NCI-H1694 treated with DMSO at 0.1 percent for 48 hours (cell line): ENCODE measurements around the gene HLA-DMB.
A peak's percentile ranks its signal among the peaks of the same experiment; 100 is the strongest.

Source experiments
- DNase-seq: peaks from one replicate; lab custom pipeline; 2025; lab: John Stamatoyannopoulos, UW

HLA-DMB gene

GRCh38 chr6:32940656-32941213, at the start of gene HLA-DMB:
TSS of gene HLA-DMB (minus strand) at chr6:32941028. CDS start at chr6:32940807, 221 bp downstream.
- peak; percentile 75 for DNase-seq

DNA sequence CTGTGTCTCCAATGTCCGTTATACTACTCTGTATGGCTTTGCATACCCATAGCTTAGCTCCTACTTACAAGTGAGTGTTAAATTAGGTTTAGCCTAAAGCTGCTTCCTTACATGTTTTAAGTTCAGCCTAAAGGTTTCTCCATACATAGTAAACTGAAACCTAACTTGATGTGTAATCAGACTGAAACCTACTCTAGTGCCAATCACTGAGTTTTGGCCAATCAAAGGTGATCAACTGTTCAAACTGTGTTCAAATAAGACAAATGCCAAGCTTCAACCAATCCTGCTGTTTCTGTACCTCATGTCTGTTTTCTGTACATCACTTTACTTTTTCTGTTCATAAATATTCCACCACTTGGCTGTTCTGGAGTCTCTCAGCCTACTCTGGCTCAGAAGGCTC, 48.5 kb upstream of the HLA-DMB start:
- no peak for DNase-seq

DNA sequence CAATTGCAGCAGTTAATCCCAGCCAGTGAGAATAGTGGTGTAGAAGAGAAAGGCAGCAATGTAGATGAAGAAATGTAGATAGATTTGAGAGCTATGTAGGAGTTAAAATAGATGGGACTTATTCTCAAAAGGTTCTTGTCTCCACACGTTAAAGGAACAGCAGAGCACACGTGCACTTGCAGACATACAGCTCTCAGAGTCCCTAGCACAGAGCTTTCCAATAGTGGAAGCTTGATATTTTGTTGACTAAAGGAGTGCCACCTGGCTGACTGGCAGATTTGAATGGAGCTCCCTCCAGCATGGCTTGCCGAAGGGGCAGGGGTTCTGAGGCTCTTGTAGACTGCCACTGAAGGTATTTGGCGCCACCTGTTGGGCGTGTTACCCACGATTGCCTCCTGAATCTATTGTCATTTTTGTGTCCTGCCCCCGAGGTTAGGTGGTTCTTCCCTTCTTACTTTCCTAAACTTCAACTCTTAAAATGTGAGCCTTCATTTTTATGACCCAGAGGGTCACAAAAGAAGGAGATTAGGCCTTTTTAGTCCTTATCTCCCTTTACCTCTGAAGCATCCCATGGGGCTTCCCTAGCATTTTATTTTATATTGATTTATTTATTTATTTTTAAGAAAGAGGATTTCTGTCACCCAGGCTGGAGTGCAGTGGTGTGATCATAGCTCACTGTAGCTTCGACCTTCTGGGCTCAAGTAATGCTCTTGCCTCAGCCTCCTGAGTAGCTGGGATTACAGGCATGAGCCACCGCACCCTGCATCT, 44.0 kb upstream of the HLA-DMB start:
- peak; percentile 87 for DNase-seq

- no peak for DNase-seq
Observed at GRCh38 chr6:32983964-32984621, 43.3 kb upstream of the HLA-DMB start.

DNA sequence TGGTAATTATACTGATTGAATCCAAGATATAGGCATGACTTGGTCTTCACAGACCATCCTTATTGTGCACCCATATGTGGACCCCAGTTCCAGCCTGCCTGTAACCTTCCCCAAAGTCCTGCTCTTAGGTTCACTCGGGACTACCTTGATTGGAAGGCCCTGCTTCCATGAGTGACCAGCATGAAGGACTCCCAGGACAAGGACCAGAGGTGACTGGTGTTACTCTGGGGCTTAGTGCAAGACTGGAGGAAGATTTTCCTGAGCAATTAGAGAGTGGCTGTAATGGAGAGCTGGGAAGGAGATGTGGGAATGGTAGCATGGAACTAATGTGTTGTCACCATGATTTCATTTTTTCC, 42.6 kb upstream of the HLA-DMB start:
- DNase-seq, result no peak

GRCh38 chr6:32982702-32983492, 42.1 kb upstream of the HLA-DMB start:
- no peak for DNase-seq

GRCh38 chr6:32982084-32982701, 41.4 kb upstream of the HLA-DMB start:
- DNase-seq, result no peak

GRCh38 chr6:32980488-32981038, 39.7 kb upstream of the HLA-DMB start:
- no peak for DNase-seq

GRCh38 chr6:32979720-32980487, 39.1 kb upstream of the HLA-DMB start:
- no peak for DNase-seq

DNA sequence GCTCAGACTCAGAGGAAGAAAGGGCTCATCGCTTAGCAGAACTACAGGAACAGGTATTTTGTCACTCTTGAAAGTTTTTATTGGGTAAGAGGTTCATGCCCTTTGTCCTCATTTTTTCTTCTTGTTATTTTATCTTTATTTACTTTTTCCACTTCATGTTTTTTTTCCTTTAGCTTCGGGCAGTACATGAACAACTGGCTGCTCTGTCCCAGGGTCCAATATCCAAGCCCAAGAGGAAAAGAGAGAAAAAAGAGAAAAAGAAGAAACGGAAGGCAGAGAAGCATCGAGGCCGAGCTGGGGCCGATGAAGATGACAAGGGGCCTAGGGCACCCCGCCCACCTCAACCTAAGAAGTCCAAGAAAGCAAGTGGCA, 37.1 kb upstream of the HLA-DMB start:
- no peak for DNase-seq

DNA sequence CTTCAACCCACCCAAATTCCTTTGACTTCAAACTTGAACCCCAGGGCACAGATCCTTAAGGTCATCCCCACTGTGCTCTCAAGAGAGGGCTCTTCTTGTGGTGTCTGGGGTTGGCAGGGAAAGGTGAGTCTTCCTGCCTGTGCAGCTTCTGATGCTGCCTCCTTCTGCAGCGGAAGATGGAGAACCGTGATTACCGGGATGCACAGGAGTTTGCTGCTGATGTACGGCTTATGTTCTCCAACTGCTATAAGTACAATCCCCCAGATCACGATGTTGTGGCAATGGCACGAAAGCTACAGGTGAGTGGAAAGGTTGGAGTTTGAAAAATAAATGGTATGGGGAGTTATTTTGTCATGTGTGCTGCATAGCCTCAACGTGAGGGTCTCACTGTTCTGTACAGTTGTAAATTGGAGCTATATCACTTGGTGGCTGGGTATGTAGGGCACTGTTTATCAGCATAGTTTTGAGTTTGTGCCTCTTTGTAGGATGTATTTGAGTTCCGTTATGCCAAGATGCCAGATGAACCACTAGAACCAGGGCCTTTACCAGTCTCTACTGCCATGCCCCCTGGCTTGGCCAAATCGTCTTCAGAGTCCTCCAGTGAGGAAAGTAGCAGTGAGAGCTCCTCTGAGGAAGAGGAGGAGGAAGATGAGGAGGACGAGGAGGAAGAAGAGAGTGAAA, 36.6 kb upstream of the HLA-DMB start:
- no peak for DNase-seq

- DNase-seq, result no peak
Observed at GRCh38 chr6:32976334-32977069, 35.7 kb upstream of the HLA-DMB start.

GRCh38 chr6:32975886-32976285, 35.1 kb upstream of the HLA-DMB start:
- no peak for DNase-seq

- DNase-seq, result no peak
Observed at GRCh38 chr6:32974541-32975308, 33.9 kb upstream of the HLA-DMB start.

- no peak for DNase-seq
Observed at GRCh38 chr6:32974016-32974333, 33.1 kb upstream of the HLA-DMB start.

DNA sequence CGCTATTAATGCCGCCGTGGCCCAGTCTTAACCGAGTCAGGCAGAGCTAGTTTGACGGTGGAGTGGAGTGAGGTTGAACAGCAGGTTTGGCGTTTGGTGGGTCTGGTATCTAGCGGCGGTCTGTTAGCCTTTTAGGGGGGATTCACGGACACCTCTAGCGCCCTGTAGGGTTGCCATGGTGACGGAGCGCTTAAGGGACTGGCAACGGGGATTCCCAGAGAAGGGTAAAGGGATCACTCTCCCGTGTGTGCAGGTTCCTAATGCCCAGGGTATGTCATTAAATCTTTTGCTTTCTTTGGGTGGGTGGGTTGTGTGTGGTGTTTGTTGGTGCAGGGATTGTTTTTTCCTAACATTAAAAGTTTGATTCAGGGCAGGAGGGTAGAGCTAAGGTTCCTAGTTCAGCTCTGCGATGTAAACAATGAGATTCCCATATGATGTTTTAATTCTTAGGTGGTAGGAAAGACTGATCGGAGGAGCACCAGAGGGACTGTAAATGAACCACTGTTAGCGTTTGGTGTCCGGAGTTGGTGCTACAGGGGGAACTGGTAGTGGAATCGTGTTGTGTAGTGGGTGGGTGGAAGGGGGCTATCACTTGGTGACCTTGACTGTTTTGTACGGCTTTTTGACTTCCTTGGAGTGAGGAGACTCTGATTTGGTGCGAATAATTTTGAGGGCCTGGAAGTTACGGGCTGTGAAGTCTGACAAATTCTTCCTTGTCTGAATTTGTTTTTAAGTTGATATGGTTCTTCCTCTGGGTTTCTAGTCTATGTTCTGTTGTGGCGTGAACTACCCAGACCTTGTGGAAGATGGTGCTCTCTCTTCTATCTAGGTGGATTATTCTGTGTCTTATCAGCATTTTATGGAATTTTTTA, 32.6 kb upstream of the HLA-DMB start:
- DNase-seq, result no peak

DNA sequence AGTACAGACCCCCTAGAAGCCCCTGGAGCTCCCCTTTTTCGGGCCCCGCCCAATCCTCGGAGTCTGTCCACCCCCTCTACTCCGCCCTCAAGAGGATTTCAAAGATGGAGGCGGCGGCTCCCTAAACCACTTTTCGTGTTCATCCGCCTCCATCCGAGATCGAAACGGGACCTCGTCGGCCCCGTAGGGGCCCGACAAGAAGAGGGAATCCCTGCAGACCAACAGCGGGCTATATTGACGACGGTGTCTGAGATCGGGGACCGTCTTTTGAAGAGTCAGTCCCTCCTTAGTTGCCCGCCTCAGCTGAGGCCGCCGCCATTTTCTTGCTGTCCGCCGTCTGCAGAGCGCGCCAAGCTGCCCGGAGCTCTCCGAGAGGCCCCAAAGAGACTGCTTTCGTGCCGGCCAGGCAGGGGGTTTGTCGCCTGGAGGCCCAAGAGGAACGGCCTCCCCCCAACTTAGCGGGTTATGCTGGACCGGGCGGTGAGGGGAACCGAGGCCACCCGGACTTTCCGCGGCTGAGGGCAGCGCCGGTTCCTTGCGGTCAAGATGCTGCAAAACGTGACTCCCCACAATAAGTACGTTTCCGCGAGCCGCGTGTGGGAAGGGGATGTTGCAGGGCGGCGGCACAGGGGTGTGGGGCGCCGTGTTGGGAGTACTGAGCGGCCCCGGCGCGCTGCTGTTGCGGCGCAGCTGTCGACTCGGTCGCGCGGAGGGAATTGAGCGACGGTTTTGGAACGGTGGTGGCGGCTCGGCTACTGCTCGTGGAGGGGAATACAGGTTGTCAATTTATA, 31.7 kb upstream of the HLA-DMB start:
- no peak for DNase-seq
